ENCODE results near the gene IFITM2. TPM values are rescaled to one million over a fixed set of nuclear protein-coding genes. Genes with fewer than 3 reads are reported as not detected.

IFITM2 gene
- total and polyA plus RNA-seq, 2 experiments from 2014 or later: 59.2 to 504 TPM

DNA sequence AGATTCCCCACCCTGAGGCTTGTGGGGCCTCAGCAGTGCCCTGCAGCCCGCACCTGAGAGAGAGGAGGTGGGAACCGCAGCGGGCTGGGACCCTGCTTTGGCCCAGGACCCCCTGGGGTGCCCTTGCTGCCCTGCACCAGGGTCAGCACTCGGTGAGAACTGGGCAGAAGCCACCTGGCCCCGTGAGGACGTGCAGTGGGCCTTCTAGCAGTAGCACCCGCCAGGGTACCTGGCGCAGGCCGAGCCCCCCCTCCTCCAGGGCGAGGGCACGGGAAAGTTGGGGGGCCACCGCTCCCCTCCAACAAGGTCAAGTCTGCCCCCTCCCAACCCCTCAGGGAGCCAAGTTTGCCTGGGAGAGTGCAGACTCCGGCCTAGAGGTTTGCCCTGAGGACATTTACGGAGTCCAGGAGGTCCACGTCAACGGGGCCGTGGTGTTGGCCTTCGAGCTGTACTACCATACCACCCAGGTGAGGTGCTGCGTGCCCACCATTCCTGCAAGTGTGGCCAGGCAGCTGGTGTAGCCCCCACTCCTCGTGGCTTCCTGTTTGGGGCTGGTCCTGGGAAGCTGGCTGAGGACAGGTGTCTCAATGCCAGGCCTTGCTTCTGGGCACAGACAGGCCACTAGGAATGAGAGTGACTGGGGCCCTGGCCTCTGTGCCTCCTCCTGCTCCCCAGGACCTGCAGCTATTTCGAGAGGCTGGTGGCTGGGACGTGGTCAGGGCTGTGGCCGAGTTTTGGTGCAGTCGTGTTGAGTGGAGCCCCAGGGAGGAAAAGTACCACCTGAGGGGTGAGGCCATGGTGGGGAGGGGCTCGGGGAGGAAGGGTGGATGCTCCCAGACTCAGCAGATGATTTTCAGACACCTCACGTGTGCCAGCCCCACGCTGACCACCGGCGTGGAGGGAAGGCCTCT lies 15.2 kb upstream of the IFITM2 start:
- Histone ChIP-seq H3K4me3 (no peak overlapping the region), H3K9me2 (replicated peaks; ENCODE audit: insufficient read depth) (no peaks in the 10 kb centered on the region), H3K27me3 (no peaks in the 10 kb centered on the region), H2AFZ (no peak overlapping the region), H3K36me3 (replicated peaks; ENCODE audit: insufficient read depth, low read depth) (no peaks in the 10 kb centered on the region), H4K20me1 (ENCODE audit: insufficient read depth, poor library complexity, severe bottlenecking) (no peaks in the 10 kb centered on the region), H3K27ac (no peak overlapping the region), H3K4me1 (ENCODE audit: insufficient read depth) (peaks cover 19% of the 10 kb centered on the region), H3K4me2 (no peak overlapping the region), H3K79me2 (no peaks in the 10 kb centered on the region), H3K9me3 (ENCODE audit: low read depth) (no peaks in the 10 kb centered on the region)
- TF ChIP-seq, protein P1, sequence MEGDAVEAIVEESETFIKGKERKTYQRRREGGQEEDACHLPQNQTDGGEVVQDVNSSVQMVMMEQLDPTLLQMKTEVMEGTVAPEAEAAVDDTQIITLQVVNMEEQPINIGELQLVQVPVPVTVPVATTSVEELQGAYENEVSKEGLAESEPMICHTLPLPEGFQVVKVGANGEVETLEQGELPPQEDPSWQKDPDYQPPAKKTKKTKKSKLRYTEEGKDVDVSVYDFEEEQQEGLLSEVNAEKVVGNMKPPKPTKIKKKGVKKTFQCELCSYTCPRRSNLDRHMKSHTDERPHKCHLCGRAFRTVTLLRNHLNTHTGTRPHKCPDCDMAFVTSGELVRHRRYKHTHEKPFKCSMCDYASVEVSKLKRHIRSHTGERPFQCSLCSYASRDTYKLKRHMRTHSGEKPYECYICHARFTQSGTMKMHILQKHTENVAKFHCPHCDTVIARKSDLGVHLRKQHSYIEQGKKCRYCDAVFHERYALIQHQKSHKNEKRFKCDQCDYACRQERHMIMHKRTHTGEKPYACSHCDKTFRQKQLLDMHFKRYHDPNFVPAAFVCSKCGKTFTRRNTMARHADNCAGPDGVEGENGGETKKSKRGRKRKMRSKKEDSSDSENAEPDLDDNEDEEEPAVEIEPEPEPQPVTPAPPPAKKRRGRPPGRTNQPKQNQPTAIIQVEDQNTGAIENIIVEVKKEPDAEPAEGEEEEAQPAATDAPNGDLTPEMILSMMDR (IDR thresholded peaks at IDR 0.05; ENCODE audit: poor library complexity): no peak
- no peak for TF ChIP-seq EZH2 (IDR thresholded peaks at IDR 0.05; ENCODE audit: borderline replicate concordance)
- no peak for TF ChIP-seq EZH2phosphoT487 (IDR thresholded peaks at IDR 0.05; ENCODE audit: low read depth, severe bottlenecking, unreplicated experiment)
- no peak for DNase-seq (ENCODE audit: low spot score)
- 98% methylated on average over 25 of the region's 29 CpGs for WGBS (ENCODE audit: low lambda C conversion rate, missing lambda C conversion rate)

DNA sequence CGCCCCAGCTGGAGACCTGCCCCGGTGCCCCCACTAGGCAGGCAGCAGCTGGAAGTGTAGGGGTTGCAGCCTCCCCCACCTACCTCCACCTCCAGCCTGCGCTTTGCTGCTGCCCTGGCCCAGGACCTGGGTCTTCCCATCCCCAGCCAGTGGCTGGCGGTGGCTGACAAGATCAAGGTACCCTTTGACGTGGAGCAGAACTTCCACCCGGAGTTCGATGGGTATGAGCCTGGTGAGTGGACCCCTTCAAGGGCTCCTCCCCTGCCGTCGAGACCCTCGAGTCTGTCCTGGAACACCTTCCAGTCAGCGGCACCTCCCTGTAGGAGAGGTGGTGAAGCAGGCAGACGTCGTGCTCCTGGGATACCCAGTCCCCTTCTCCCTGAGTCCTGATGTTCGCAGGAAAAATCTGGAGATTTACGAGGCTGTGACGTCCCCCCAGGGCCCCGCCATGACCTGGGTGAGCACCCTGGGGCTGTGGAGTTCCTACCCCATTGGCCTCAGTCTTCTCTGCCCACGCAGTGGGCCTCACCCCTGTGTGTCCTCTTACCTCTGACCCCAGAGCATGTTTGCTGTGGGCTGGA lies 14.3 kb upstream of the IFITM2 start:
- TF ChIP-seq, protein P1 (IDR thresholded peaks at IDR 0.05; ENCODE audit: poor library complexity): no peak
- TF ChIP-seq EZH2phosphoT487 (IDR thresholded peaks at IDR 0.05; ENCODE audit: low read depth, severe bottlenecking, unreplicated experiment) (no peak), EZH2 (IDR thresholded peaks at IDR 0.05; ENCODE audit: borderline replicate concordance) (no peak)
- no peak overlapping the region for H3K4me2 ChIP-seq
- WGBS (ENCODE audit: low lambda C conversion rate, missing lambda C conversion rate): 83% methylated on average over 12 of the region's 18 CpGs
- no peak overlapping the region for H2AFZ ChIP-seq
- no peaks in the 10 kb centered on the region for H3K36me3 ChIP-seq (replicated peaks; ENCODE audit: insufficient read depth, low read depth)
- no peak overlapping the region for H3K27ac ChIP-seq
- H4K20me1 ChIP-seq (ENCODE audit: insufficient read depth, poor library complexity, severe bottlenecking): no peaks in the 10 kb centered on the region
- H3K79me2 ChIP-seq: no peaks in the 10 kb centered on the region
- H3K9me2 ChIP-seq (replicated peaks; ENCODE audit: insufficient read depth): no peaks in the 10 kb centered on the region
- H3K4me1 ChIP-seq (ENCODE audit: insufficient read depth): peaks cover 13% of the 10 kb centered on the region
- H3K27me3 ChIP-seq: no peaks in the 10 kb centered on the region
- H3K4me3 ChIP-seq: no peak overlapping the region
- no peaks in the 10 kb centered on the region for H3K9me3 ChIP-seq (ENCODE audit: low read depth)
- no peak for DNase-seq (ENCODE audit: low spot score)

- Histone ChIP-seq H3K27ac (no peak overlapping the region), H3K4me2 (no peak overlapping the region), H3K36me3 (replicated peaks; ENCODE audit: insufficient read depth, low read depth) (no peaks in the 10 kb centered on the region), H3K4me3 (no peak overlapping the region), H3K9me2 (replicated peaks; ENCODE audit: insufficient read depth) (no peaks in the 10 kb centered on the region), H3K9me3 (ENCODE audit: low read depth) (no peaks in the 10 kb centered on the region), H3K79me2 (no peaks in the 10 kb centered on the region), H3K4me1 (ENCODE audit: insufficient read depth) (peaks cover 13% of the 10 kb centered on the region), H4K20me1 (ENCODE audit: insufficient read depth, poor library complexity, severe bottlenecking) (no peaks in the 10 kb centered on the region), H2AFZ (no peak overlapping the region), H3K27me3 (no peaks in the 10 kb centered on the region)
- TF ChIP-seq EZH2 (IDR thresholded peaks at IDR 0.05; ENCODE audit: borderline replicate concordance) (no peak), EZH2phosphoT487 (IDR thresholded peaks at IDR 0.05; ENCODE audit: low read depth, severe bottlenecking, unreplicated experiment) (no peak)
- TF ChIP-seq, protein P1 (IDR thresholded peaks at IDR 0.05; ENCODE audit: poor library complexity): no peak
- DNase-seq (ENCODE audit: low spot score): no peak
- 94% methylated on average over 24 of the region's 27 CpGs for WGBS (ENCODE audit: low lambda C conversion rate, missing lambda C conversion rate)
These were observed 13.6 kb upstream of the IFITM2 start for GRCh38 chr11:293852-294661.

All from hepatocyte (in vitro differentiated cells).